ENCODE data around the gene CCR8. TPM values are rescaled to one million over a fixed set of nuclear protein-coding genes. Genes with fewer than 3 reads are reported as not detected.

Gene CCR8
- polyA plus RNA-seq, 3 donors: not detected

DNA sequence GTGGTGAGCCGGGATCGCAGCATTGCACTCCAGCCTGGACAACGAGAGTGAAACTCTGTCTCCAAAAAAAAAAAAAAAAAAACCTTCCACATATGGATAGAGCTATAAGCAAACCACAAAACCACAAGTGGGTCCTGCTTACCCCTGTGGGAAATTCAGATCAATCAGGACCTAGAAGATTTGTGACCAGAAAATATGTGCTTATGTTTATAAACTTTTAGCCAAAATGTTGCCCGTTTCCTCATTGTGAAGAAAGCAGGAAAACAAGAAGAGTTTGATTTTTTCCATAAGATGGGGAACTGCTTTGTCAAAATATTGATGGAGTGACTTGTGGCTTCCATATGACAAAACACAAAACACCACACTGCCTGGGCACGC lies 50.3 kb downstream of the CCR8 start:
- DNase-seq (ENCODE audit: extremely low read depth in 1 of 11, low read depth in 9 of 11, low spot score in 4 of 11): no peak

DNA sequence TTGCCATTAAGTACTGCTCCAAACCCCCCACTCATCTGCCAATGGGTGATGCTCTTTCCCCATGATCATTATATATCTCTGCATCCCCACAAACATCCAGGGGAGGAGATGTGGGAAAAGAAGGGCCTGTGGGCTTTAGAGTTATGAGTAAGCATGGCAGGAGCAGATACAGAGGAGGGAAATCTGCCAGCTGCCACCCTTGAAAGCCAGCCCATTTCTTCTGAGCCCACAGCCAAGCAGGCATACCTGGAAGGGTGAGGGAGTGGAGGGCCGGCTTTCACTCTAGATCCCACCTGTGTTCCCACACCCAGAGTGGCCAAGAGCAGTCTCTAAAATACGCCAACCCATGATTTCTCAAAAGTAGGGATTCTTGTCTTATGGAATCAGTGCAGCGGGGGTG lies 51.9 kb downstream of the CCR8 start:
- DNase-seq (ENCODE audit: extremely low read depth in 1 of 11, low read depth in 9 of 11, low spot score in 4 of 11): no peak

Other genes with a start within 250 kb of the CCR8 start
- gene GORASP1, start 222.1 kb upstream of the CCR8 start, polyA plus RNA-seq (ENCODE audit: insufficient read length in 3 of 3): 10 to 100 TPM; 60.8 to 73.9 (median 66.3) TPM
- gene TTC21A, start 222.0 kb upstream of the CCR8 start, polyA plus RNA-seq (ENCODE audit: insufficient read length in 3 of 3): 10 to 100 TPM in 1 of 3 donors, 1 to 10 TPM in 2; 8.4 to 20.2 (median 9.3) TPM
- 10 to 100 TPM in 1 of 3 donors, 1 to 10 TPM in 2; 8.9 to 11.8 (median 9.8) TPM for gene CSRNP1, start 176.1 kb upstream of the CCR8 start, polyA plus RNA-seq (ENCODE audit: insufficient read length in 3 of 3)
- under 1 TPM; 0.11 to 0.14 (median 0.11) TPM for gene XIRP1, start 137.1 kb upstream of the CCR8 start, polyA plus RNA-seq (ENCODE audit: insufficient read length in 3 of 3)
- gene CX3CR1, start 49.7 kb upstream of the CCR8 start, polyA plus RNA-seq (ENCODE audit: insufficient read length in 3 of 3): 1 to 10 TPM; 1.7 to 5.3 (median 3.4) TPM
- gene SLC25A38, start 53.7 kb downstream of the CCR8 start, polyA plus RNA-seq (ENCODE audit: insufficient read length in 3 of 3): 10 to 100 TPM; 33.4 to 34.8 (median 33.8) TPM
- 1,000 to 10,000 TPM; 1,356 to 1,593 (median 1,511) TPM for gene RPSA, start 77.0 kb downstream of the CCR8 start, polyA plus RNA-seq (ENCODE audit: insufficient read length in 3 of 3)
- gene MOBP, start 138.0 kb downstream of the CCR8 start, polyA plus RNA-seq (ENCODE audit: insufficient read length in 3 of 3): under 1 TPM; 0.16 to 0.36 (median 0.17) TPM

All from renal cortex interstitium (tissue), 11 donors.